Stimulated activated CD4-positive, alpha-beta T cell treated with anti-CD3 and anti-CD28 coated beads, Interleukin-4, amount 100 ng/mL, for 48 hours (primary cell): ENCODE data around the gene GTF3C5.
"Not testable (repeated sequence)": the region's sequence is repeated elsewhere in the genome, so short reads cannot be mapped to it uniquely, and the experiment has no call there.

Source experiments
- DNase-seq, 2 donors: peaks; one replicate each; pipeline ENCODE4 v3.0.0-alpha.2; 2020; ENCODE audit warnings: low read depth in 2 of 2

The GTF3C5 gene

GRCh38 chr9:133054966-133055365 lies 24.2 kb downstream of the GTF3C5 start:
- DNase-seq: no peak

- no peak for DNase-seq
These were observed 25.1 kb downstream of the GTF3C5 start for GRCh38 chr9:133055788-133056420.

- DNase-seq: no peak
These were observed 25.7 kb downstream of the GTF3C5 start for GRCh38 chr9:133056533-133056932.

- DNase-seq: no peak
These were observed 26.2 kb downstream of the GTF3C5 start for GRCh38 chr9:133057006-133057405.

- no peak for DNase-seq
These were observed 26.8 kb downstream of the GTF3C5 start for GRCh38 chr9:133057553-133057952.

- no peak for DNase-seq
These were observed 27.3 kb downstream of the GTF3C5 start for GRCh38 chr9:133058071-133058470.

- DNase-seq: no peak
These were observed 27.9 kb downstream of the GTF3C5 start for GRCh38 chr9:133058550-133059320.

- DNase-seq: no peak
These were observed 28.8 kb downstream of the GTF3C5 start for GRCh38 chr9:133059623-133060022.

GRCh38 chr9:133060417-133060841 lies 29.6 kb downstream of the GTF3C5 start:
- DNase-seq: no peak

- DNase-seq: not testable (repeated sequence)
These were observed 30.4 kb downstream of the GTF3C5 start for GRCh38 chr9:133061019-133061763.

- DNase-seq: not testable (repeated sequence)
These were observed 31.0 kb downstream of the GTF3C5 start, which contains the start of gene CEL for GRCh38 chr9:133061764-133062145. Gene CEL, plus strand, starts transcription at chr9:133061981. Its CDS starts 22 bp downstream, at chr9:133062003.

- not testable (repeated sequence) for DNase-seq
These were observed 31.8 kb downstream of the GTF3C5 start for GRCh38 chr9:133062569-133062968.

- DNase-seq: no peak
These were observed 32.3 kb downstream of the GTF3C5 start for GRCh38 chr9:133063159-133063499.

- no peak for DNase-seq
These were observed 32.9 kb downstream of the GTF3C5 start for GRCh38 chr9:133063500-133064231.

GRCh38 chr9:133064241-133065069 lies 33.7 kb downstream of the GTF3C5 start:
- DNase-seq: no peak

- no peak for DNase-seq
These were observed 34.2 kb downstream of the GTF3C5 start for GRCh38 chr9:133065070-133065388.

GRCh38 chr9:133066181-133066983 lies 35.6 kb downstream of the GTF3C5 start:
- no peak for DNase-seq

GRCh38 chr9:133067006-133067405 lies 36.2 kb downstream of the GTF3C5 start:
- no peak for DNase-seq

GRCh38 chr9:133067813-133068212 lies 37.0 kb downstream of the GTF3C5 start:
- no peak for DNase-seq

GRCh38 chr9:133068431-133068830 lies 37.6 kb downstream of the GTF3C5 start:
- not testable (repeated sequence) for DNase-seq
